ENCODE data around the gene TUBAL3.

The TUBAL3 gene

GRCh38 chr10:5449823-5450222 lies 45.2 kb upstream of the TUBAL3 start:
- H3K27ac ChIP-seq (ENCODE audit: low read length) = no peak overlapping the region

GRCh38 chr10:5449227-5449626 lies 44.6 kb upstream of the TUBAL3 start:
- H3K9ac ChIP-seq (ENCODE audit: low read length) = no peak overlapping the region
- peaks cover 23% of the 10 kb centered on the region for H3K36me3 ChIP-seq (replicated peaks; ENCODE audit: low read depth, low read length)
- H3K4me2 ChIP-seq (ENCODE audit: low read length) = no peak overlapping the region
- peaks cover 11% of the 10 kb centered on the region for H3K79me2 ChIP-seq (ENCODE audit: low read length)
- H2AFZ ChIP-seq (ENCODE audit: low read depth, low read length) = no peak overlapping the region
- no peaks in the 10 kb centered on the region for H4K20me1 ChIP-seq (ENCODE audit: insufficient read depth, low read length)
- H3K4me1 ChIP-seq (ENCODE audit: low read length) = peaks cover 33% of the 10 kb centered on the region
- H3K4me3 ChIP-seq (ENCODE audit: low read length) = no peak overlapping the region
- H3K27ac ChIP-seq (ENCODE audit: low read length) = no peak overlapping the region
- TF ChIP-seq EZH2phosphoT487 (IDR thresholded peaks at IDR 0.05; ENCODE audit: low read depth) (no peak), CTCF (IDR thresholded peaks at IDR 0.05; ENCODE audit: low read depth, low read length) (no peak)
- H3K27me3 ChIP-seq (ENCODE audit: low read depth, low read length) = no peaks in the 10 kb centered on the region
- no peaks in the 10 kb centered on the region for H3K9me3 ChIP-seq (ENCODE audit: insufficient read depth, low read length)

More at GRCh38 chr10:5449823-5450222, 45.2 kb upstream of the TUBAL3 start:
- no peak overlapping the region for H3K4me2 ChIP-seq (ENCODE audit: low read length)
- H3K79me2 ChIP-seq (ENCODE audit: low read length) = peaks cover 11% of the 10 kb centered on the region
- TF ChIP-seq CTCF (IDR thresholded peaks at IDR 0.05; ENCODE audit: low read depth, low read length) (no peak), EZH2phosphoT487 (IDR thresholded peaks at IDR 0.05; ENCODE audit: low read depth) (no peak)
- H4K20me1 ChIP-seq (ENCODE audit: insufficient read depth, low read length) = no peaks in the 10 kb centered on the region
- peaks cover 30% of the 10 kb centered on the region for H3K4me1 ChIP-seq (ENCODE audit: low read length)
- H3K9ac ChIP-seq (ENCODE audit: low read length) = no peak overlapping the region
- no peaks in the 10 kb centered on the region for H3K27me3 ChIP-seq (ENCODE audit: low read depth, low read length)
- no peak overlapping the region for H2AFZ ChIP-seq (ENCODE audit: low read depth, low read length)
- no peak overlapping the region for H3K4me3 ChIP-seq (ENCODE audit: low read length)
- H3K36me3 ChIP-seq (replicated peaks; ENCODE audit: low read depth, low read length) = peaks cover 27% of the 10 kb centered on the region
- H3K9me3 ChIP-seq (ENCODE audit: insufficient read depth, low read length) = no peaks in the 10 kb centered on the region

GRCh38 chr10:5448333-5449001 lies 43.8 kb upstream of the TUBAL3 start:
- no peak overlapping the region for H3K4me3 ChIP-seq (ENCODE audit: low read length)
- H3K27ac ChIP-seq (ENCODE audit: low read length) = no peak overlapping the region
- peak overlapping the region; percentile 83 for H3K4me2 ChIP-seq (ENCODE audit: low read length)
- peaks cover 11% of the 10 kb centered on the region for H3K79me2 ChIP-seq (ENCODE audit: low read length)
- no peaks in the 10 kb centered on the region for H3K27me3 ChIP-seq (ENCODE audit: low read depth, low read length)
- H3K9ac ChIP-seq (ENCODE audit: low read length) = no peak overlapping the region
- H3K4me1 ChIP-seq (ENCODE audit: low read length) = peaks cover 41% of the 10 kb centered on the region
- no peak for TF ChIP-seq EZH2phosphoT487 (IDR thresholded peaks at IDR 0.05; ENCODE audit: low read depth)
- no peak for TF ChIP-seq CTCF (IDR thresholded peaks at IDR 0.05; ENCODE audit: low read depth, low read length)
- no peaks in the 10 kb centered on the region for H4K20me1 ChIP-seq (ENCODE audit: insufficient read depth, low read length)
- no peaks in the 10 kb centered on the region for H3K9me3 ChIP-seq (ENCODE audit: insufficient read depth, low read length)
- H3K36me3 ChIP-seq (replicated peaks; ENCODE audit: low read depth, low read length) = peaks cover 17% of the 10 kb centered on the region
- no peak overlapping the region for H2AFZ ChIP-seq (ENCODE audit: low read depth, low read length)

- Histone ChIP-seq H3K4me2 (ENCODE audit: low read length) (peak overlapping the region; percentile 83), H3K9me3 (ENCODE audit: insufficient read depth, low read length) (no peaks in the 10 kb centered on the region), H3K4me1 (ENCODE audit: low read length) (peaks cover 49% of the 10 kb centered on the region), H4K20me1 (ENCODE audit: insufficient read depth, low read length) (no peaks in the 10 kb centered on the region), H2AFZ (ENCODE audit: low read depth, low read length) (no peak overlapping the region), H3K9ac (ENCODE audit: low read length) (no peak overlapping the region), H3K27ac (ENCODE audit: low read length) (no peak overlapping the region), H3K27me3 (ENCODE audit: low read depth, low read length) (no peaks in the 10 kb centered on the region), H3K79me2 (ENCODE audit: low read length) (peaks cover 15% of the 10 kb centered on the region), H3K36me3 (replicated peaks; ENCODE audit: low read depth, low read length) (peaks cover 9% of the 10 kb centered on the region), H3K4me3 (ENCODE audit: low read length) (peak overlapping the region; percentile 70)
- no peak for TF ChIP-seq EZH2phosphoT487 (IDR thresholded peaks at IDR 0.05; ENCODE audit: low read depth)
- TF ChIP-seq CTCF (IDR thresholded peaks at IDR 0.05; ENCODE audit: low read depth, low read length) = no peak
These were observed 43.0 kb upstream of the TUBAL3 start for GRCh38 chr10:5447611-5448071.
